Measurements from ENCODE around the gene BRD4.

- TF ChIP-seq POLR2A (IDR thresholded peaks at IDR 0.05; ENCODE audit: low read depth, low read length) (no peak), TAF1 (IDR thresholded peaks at IDR 0.05; ENCODE audit: borderline replicate concordance, low read depth, low read length) (no peak), POLR2AphosphoS5 (IDR thresholded peaks at IDR 0.05; ENCODE audit: low read depth, low read length) (no peak)
Observed at GRCh38 chr19:15251010-15251748, 81.2 kb downstream of the BRD4 start.
